HG03103 (cell line): ENCODE data around the gene FARS2.

ENCODE experiments used
- ATAC-seq: cut with Tn5 transposase; IDR thresholded peaks from one replicate; pipeline ENCODE4 v1.9.1; 2021; ENCODE audit warnings: low read depth; ENCODE audit not compliant: unreplicated experiment

FARS2 gene

GRCh38 chr6:5316951-5317350 is 55.6 kb downstream of the FARS2 start:
- no peak for ATAC-seq

- no peak for ATAC-seq
These were observed 57.4 kb downstream of the FARS2 start for GRCh38 chr6:5318617-5319272.

GRCh38 chr6:5323979-5324378 is 62.7 kb downstream of the FARS2 start:
- no peak for ATAC-seq

- no peak for ATAC-seq
These were observed 63.9 kb downstream of the FARS2 start for GRCh38 chr6:5325173-5325572.

- no peak for ATAC-seq
These were observed 64.8 kb downstream of the FARS2 start for GRCh38 chr6:5326022-5326641.

GRCh38 chr6:5328800-5329199 is 67.5 kb downstream of the FARS2 start:
- no peak for ATAC-seq

- ATAC-seq, result no peak
These were observed 70.6 kb downstream of the FARS2 start for GRCh38 chr6:5331845-5332442.

- no peak for ATAC-seq
These were observed 72.3 kb downstream of the FARS2 start for GRCh38 chr6:5333658-5334057.

GRCh38 chr6:5334341-5334740 is 73.0 kb downstream of the FARS2 start:
- ATAC-seq, result no peak

- ATAC-seq, result peak; percentile 48
These were observed 73.7 kb downstream of the FARS2 start for GRCh38 chr6:5335020-5335419.

GRCh38 chr6:5337573-5337972 is 76.3 kb downstream of the FARS2 start:
- ATAC-seq, result no peak

- ATAC-seq, result peak; percentile 38
These were observed 77.1 kb downstream of the FARS2 start for GRCh38 chr6:5338177-5338960.

- no peak for ATAC-seq
These were observed 78.5 kb downstream of the FARS2 start for GRCh38 chr6:5339786-5340185.

- no peak for ATAC-seq
These were observed 80.5 kb downstream of the FARS2 start for GRCh38 chr6:5341845-5342244.

- ATAC-seq, result no peak
These were observed 82.7 kb downstream of the FARS2 start for GRCh38 chr6:5343998-5344397.

GRCh38 chr6:5345324-5345723 is 84.0 kb downstream of the FARS2 start:
- no peak for ATAC-seq

- no peak for ATAC-seq
These were observed 90.4 kb downstream of the FARS2 start for GRCh38 chr6:5351552-5352210.

GRCh38 chr6:5353971-5354370 is 92.7 kb downstream of the FARS2 start:
- ATAC-seq, result no peak

- no peak for ATAC-seq
These were observed 96.2 kb downstream of the FARS2 start for GRCh38 chr6:5357486-5357885.

GRCh38 chr6:5359417-5359816 is 98.1 kb downstream of the FARS2 start:
- no peak for ATAC-seq

GRCh38 chr6:5361396-5361795 is 100.1 kb downstream of the FARS2 start:
- no peak for ATAC-seq
